ENCODE measurements around the gene FARS2.

The FARS2 gene

DNA sequence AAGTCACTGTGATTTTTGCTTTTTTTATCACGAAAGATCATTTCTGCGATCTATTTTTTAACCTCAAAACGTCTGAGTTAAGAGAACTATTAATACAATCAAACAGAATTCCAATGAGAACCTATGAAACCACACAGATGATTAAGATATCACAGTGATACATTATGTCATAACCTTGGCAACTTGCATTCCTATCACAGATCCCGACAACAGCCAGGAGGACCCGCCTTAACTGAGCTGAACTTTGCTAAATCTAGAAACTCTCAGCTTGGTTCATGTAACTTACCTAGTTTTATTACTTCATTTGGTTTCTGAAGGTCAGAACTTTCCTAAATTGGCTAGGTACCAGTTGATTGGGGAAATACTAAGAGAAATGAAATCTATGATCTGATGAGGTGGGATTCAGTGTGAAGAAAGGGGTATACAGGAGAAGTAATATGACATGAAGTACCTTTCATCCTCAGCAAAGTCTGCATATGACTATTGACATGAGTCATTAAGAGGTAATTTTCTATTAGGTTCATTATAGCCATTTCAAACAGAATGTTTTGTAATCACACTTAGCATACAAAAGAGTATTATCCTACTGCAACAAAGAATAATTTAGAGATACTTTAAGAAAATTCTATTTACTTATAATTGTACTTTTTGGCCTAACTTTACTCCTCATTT, 11.7 kb upstream of the FARS2 start:
- DNase-seq (ENCODE audit: low read depth in 2 of 2) = no peak

DNA sequence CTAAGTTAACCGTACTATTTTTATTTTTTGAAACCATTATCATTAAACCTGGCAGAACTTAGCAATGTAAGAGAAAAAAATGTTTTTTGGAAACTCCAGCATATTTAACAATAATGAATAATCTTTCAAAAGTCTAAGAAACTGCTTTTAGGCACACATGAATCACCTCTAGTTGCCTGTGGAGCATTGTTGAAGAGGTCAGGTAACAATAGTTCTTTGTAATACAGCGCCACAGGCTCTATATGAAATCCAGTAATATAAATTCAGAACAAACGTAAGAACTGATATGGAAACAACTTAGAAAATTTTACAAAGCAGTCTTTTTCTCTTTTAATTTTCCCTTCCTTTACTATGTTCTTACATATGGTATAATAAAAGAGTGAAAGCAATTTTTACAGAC, 10.9 kb upstream of the FARS2 start:
- DNase-seq (ENCODE audit: low read depth in 2 of 2) = no peak

DNA sequence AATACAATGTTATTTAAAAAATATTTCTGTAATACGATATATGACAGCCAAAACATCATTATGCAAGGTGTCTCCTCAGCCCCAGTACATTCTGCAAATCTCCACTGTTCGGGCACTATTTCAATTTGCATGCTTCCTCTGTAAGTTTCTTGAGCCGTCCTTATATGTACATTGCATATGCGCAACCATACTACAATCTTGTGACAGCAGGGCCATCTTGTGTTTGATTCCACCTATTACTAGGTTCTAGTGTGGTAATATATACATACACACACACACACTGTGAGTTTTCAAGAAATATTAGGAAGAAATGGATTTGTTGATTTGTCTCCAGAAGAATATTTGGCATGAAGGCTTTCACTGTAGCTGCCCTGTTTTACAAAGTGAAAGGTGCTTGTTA, 10.4 kb upstream of the FARS2 start:
- DNase-seq (ENCODE audit: low read depth in 2 of 2) = no peak

DNA sequence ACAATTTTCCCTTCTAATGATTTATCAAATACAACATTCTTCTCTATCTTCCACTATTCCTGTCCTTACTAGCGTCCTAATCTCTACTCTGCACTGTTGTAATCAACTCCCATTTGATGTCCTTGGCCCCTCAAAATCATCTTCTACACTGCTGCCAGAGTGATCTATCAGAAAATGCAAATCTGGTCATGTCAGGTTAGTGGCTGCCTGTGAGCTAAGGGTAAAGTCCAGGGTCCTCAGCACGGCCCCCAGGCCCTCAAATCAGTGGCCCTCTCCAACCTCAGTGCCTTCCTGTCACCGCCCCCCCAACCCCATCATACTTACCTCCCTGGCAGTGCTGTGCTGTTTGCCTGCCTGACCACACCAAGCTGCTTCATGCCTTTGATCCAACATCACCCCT, 4.4 kb upstream of the FARS2 start:
- DNase-seq (ENCODE audit: low read depth in 2 of 2) = no peak

DNA sequence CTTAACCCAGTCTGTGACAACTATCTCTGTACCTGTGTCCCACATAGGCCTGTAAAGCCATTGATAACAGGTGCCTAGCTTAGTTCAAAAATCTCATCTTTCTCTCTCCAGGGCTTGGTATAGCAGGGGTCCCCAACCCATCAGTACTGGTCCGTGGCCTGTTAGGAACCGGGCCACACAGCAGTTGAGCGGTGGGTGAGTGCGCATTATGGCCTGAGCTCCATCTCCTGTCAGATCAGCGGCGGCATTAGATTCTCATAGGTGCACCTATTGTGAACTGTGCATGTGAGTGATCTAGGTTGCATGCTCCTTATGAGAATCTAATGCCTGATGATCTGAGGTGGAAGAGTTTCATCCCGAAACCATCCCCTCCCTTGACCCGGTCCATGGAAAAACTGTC, 3.9 kb upstream of the FARS2 start:
- no peak for DNase-seq (ENCODE audit: low read depth in 2 of 2)

DNA sequence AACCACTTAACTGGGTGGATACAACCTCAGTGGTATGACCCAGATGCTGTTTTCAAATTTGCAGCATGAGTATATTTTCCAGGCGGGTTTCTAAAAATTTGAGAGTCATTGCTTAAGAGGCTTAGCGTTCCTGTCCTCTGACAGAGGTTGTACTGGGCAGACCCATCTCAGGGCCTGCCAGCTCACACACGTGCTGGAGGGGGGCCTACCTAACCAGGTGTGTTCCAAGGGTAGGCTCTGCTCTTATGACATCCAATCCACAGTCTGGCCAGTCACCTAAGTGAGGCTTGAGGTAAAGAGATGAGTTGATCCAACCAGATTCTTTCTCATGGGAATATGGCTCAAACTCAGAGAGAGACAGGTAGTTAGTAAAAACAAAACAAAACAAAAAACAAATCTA, 1.9 kb upstream of the FARS2 start:
- no peak for DNase-seq (ENCODE audit: low read depth in 2 of 2)

DNA sequence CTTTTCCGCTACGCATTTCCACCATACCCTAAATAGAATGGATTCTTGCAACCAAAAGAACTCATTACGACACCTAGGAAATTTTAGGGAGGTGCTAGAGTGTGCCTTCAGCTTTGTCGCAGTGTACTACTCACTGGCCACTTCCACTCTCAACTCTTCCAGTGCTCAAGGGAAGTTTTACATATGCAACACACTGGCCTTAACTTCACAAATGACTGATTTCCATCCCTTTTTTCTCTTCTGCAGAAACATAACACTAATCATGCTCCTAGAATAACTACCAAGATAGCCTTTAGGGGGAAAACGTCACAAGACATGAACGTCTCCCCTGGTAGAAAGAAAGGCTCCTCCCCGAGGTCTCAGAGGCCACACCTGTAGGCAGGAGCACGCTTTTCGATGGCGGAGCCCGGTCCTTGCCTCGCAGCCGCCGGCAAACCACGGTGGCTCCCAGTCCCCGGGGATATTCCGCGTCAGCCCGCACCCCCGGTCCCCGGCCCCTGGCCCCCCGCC, 1.1 kb upstream of the FARS2 start:
- DNase-seq (ENCODE audit: low read depth in 2 of 2) = peak; percentile 44 to 55

DNA sequence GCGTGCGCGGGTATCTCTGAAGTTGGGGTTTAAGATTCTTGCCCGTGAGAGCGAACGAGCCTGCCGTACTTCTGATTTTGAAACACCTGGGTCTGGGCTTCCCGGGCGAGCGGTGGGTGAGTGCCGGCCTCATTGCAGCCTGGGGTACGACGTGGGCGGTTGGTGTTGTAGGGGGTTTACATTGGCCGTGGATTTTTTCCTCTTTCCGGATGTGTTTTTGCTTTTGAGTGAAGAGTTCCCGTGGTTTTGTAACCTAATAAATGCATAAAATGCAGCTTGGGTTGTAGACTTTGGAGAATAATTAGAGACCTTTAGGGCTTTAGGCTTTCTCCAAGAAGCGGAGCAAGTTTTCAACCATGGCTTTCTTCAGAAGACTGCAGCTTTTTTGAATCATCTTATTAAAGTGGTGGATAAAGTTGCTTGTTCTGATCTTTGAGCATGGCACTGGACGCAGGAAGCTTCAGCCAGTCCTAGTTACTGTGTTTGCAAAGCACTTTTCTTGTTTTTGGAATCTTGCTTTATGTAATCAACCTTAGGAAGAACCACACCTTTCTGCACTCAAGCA, 314 bp downstream of the FARS2 start:
- no peak for DNase-seq (ENCODE audit: low read depth in 2 of 2)

DNA sequence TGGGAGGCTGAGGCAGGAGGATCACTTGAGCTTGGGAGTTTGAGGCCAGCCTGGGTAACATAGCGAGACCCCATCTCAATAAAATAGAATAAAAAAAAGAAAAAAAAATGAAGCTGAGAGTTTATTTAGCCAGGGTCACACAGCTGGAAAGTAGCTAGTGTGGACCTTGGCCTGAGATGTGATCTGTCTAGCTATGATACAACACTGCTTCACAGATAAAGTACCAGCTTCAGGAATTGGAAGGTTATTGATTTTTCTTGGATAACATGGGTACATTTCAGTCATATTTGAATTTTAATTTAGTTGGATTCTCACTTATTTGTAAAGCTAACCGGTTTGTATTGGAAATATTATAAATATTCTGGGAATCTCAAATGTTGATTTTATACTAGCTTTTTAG, 5.1 kb downstream of the FARS2 start:
- DNase-seq (ENCODE audit: low read depth in 2 of 2) = no peak

DNA sequence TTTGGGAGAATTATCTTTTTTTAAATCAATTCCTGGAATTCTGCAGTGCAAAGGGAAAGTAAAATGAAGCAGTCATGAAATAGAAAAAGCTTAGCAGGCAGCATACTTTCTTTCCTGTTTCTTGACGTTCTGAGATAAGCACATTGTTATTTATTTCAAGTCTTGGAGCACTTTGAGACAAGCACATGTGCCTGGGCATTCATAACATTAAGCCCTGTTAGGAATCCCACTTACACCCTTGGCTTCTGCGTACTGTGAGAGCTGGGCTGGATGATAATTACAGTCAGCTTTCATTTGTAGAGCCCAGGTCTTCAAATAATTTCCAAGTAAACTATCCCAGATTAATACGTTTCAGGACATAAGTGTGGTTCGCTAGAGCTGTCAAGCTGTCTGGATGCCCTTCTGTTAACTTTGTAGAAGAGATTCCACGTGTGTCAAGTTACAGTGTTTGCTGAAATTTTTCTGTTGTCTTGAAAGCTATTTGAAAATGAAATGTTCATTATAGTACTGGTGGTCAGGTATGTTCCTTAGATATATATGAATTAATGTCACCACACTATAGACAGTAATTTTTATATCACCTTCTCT, 8.9 kb downstream of the FARS2 start:
- DNase-seq (ENCODE audit: low read depth in 2 of 2) = no peak

DNA sequence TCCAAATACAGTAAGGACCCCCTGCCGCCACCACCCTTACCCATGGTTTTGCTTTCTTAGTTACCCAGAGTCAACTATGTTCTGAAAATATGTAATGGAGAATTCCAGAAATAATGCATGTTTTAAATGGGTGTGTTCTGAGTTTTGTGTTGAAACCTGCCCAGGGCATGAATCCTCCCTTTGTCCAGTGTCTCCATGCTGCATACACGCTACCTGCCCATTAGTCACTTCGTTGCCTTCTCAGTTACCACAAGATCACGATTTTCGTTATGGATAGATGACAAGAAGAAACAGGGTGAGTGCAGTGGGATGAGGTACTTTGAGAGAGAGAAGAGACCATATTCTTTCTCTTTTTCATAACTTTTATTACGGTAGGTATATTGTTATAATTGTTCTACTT, 10.6 kb downstream of the FARS2 start:
- no peak for DNase-seq (ENCODE audit: low read depth in 2 of 2)

DNA sequence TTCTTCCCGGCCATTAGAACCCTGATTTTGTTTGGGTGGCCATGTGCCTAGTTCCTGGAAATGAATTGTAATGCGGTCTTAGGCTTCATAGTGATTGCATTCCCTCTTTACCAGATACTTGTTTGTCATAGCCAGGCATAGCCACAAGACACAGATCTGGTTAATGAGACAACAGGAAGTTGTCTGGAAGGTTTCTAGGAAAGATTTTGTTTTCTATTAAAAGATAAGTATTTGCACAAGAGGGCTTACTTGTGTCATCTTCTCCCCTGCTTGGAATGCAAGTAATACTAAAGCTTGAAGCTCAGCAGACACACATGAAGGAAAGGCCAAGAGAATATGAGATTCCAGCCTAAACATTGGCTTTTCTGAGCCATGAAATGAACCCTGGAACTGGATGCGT, 12.9 kb downstream of the FARS2 start:
- no peak for DNase-seq (ENCODE audit: low read depth in 2 of 2)

DNA sequence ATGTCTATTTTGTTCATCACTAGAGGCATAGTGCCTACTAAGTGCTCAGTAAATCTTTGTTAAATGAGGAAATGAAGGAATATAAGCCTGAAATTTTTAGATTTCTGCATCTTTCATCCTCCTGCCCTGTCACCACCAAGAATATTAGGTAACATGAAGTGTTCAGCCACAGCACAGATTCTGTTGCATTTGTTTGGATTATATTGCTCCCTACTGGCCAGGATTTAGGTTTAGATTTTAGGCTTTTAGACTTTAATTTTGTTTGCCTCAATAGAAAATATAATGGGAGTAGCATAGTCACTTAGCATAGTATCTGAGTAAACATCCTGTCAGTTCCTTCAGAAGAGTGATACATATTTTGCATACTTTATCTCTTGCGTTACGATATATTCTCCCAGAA, 14.2 kb downstream of the FARS2 start:
- DNase-seq (ENCODE audit: low read depth in 2 of 2) = no peak

DNA sequence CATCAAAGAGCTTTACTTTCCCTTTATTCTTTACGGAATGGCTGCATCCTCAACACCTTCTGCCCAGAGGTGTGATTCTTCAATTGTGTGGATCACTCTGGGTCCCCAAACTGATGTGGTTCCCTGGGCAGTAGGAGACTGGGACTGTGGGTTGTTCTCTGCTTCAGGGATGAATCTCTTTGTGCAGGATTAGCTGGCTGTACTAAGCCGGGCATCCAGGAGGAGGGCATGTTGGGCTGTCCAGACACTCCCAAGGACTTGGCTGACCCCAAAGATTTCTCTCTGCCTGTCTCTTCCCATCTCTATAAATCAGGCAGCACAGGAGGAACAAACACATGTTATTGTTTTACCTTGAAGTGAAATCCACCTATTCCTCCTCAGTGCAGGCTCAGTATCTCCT, 15.3 kb downstream of the FARS2 start:
- DNase-seq (ENCODE audit: low read depth in 2 of 2) = no peak

DNA sequence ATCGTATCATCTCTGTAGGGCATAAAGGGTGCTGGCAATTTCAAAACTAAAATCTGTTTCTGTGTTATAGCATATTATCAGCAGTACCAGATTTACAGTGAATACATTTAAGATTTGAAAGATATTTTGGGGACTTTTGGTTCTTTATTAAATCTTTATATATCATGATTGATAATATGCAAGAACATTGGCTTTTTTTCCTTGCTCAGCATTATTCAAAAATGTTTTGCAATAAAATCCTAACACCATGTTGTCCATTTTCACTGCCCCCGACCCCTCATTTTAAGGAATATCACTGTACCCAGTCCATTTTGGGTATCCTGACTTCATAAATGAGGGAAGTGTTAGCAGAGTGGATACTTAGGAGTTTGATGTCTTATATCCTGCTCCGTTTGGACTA, 16.3 kb downstream of the FARS2 start:
- DNase-seq (ENCODE audit: low read depth in 2 of 2) = no peak

DNA sequence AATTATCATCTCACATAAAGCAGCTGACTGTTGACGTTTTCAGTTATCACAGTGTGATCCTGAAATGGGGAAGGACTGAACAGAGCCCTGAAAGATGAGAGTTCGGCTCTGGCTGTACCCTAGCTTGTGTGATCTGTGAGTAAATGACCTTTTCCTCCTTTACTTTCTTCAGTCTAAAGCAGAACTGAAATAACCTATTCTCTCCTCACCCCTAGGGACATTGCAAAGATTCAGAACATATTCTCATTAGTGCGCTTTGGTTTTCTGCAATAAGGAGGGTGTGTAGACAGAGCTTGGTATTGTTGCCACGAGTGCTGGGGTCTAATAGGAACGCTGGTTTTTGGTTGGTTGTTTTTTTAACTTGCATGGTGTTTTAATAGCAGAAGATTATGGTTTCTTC, 16.7 kb downstream of the FARS2 start:
- DNase-seq (ENCODE audit: low read depth in 2 of 2) = no peak

DNA sequence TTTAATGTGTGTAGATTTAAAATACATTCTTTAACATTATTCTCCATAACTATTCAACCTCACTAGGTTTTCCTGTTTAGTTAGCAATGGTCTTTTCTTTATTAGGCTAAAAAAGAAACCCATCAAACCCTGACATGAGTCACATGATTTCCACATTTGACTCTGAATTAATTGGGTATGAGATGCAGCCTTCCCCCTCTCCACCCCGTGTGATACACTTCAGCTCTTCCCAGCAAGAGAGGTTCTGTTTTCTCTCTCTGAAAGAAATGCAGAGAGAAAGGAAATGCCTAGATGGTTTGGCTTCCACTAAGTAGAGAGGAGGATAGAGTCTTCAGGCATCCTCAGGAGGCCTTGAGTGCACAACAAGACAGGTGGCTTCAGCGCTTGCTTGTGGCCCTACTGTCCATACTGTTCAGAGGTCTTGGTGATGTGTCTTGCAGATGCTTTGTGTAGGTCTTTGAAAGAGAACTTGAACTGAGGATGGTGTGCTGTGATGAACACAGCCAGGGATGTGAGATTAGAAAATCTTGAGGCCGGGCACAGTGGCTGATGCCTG, 17.3 kb downstream of the FARS2 start:
- no peak for DNase-seq (ENCODE audit: low read depth in 2 of 2)

DNA sequence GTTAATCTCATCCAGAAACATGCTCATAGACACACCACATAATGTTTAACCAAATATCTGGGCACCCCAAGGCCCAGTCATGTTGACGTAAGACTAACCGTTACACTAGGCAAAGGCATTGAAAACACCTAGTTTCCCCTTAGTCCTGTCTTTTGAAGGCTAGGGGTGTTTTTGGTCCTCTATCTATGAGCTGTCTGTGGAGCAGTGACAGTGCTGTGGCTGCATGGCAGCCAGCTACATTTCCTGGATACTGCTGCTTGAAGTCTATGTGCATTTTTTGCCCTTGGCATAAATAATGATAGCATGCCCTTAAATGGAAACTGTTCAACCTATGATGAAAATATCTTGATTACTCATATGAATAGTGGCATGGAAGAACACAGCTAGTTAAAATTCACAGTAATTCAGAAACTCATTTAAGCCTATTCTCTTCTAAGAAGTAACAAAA, 18.6 kb downstream of the FARS2 start:
- DNase-seq (ENCODE audit: low read depth in 2 of 2) = peak in 1 of 2 donors; percentile 15

DNA sequence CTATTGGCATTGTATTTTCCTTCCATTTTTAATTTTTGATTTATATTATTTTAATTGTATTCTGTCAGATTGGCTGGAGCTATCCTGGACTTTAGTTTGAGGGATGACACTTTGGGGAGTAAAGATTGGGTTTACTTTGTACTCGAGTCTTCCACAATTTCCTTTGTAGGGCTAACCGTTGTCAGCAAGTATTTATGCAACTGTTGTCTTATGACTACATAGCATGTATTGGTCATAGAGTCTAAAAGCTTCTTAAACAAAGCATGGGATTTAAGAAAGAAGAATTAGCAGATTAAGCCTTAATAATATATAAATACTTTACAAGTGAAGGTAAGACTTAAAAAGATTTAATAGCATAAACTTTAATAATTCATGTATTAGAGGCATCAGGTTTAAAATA, 19.6 kb downstream of the FARS2 start:
- no peak for DNase-seq (ENCODE audit: low read depth in 2 of 2)

DNA sequence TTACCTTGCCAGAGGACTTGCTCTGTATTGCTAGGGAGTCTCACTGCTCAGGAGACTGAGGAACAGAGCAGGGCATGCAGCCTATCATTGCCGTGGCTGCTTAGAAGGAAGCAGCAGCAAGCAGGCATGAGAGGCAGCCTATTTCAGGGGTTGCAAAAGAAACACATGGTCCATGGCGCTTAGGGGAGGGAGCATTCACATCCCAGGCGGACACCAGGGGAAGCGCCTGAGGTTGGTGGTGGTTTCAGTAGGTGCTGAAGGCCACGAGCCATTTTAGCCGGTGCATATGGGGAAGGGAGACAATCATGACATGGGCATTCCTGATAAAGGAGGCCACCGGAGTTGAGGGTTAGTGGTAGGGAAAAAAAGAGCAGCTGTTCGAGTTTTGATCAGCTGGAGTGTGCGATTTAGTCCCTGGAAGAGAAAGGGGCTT, 20.9 kb downstream of the FARS2 start:
- no peak for DNase-seq (ENCODE audit: low read depth in 2 of 2)

DNA sequence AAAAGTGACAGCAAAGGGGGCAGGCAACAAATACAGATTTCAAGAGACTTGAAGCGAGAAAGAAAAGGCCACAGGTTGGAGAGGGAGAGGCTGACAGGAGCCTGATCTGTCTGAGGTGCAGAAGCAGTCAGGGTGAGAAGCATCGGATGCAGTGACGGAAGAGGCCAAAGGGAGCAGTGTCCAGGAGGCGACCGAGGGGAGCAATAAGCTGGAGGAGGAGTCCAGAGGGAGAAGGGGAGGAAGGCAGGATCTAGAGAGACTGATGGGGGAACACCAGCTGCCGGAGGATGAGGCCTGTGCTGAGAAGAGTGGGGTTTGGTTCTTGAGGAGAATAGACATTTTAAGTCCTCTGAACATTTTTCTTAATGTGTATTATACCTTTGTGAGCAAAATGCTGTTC, 23.8 kb downstream of the FARS2 start:
- no peak for DNase-seq (ENCODE audit: low read depth in 2 of 2)

DNA sequence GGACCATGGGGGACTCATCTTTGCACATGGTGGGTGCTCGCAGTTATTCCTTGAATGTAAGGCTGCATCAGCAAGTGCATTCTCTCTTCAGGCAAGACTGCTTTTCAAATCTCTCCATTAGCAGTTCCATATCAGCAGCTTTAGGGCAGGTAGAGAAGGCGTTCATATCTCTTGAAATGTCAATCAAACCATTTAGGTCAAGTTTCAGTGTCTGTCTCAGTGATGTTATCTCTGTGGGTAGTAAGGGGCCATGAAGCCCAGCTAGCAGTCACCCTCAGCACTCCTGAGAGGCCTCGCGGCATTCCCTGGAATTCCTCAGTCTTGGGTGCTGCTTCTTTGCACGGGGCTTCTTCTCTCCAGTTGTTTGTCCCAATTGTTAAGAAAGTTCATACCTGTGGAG, 24.2 kb downstream of the FARS2 start:
- DNase-seq (ENCODE audit: low read depth in 2 of 2) = no peak

DNA sequence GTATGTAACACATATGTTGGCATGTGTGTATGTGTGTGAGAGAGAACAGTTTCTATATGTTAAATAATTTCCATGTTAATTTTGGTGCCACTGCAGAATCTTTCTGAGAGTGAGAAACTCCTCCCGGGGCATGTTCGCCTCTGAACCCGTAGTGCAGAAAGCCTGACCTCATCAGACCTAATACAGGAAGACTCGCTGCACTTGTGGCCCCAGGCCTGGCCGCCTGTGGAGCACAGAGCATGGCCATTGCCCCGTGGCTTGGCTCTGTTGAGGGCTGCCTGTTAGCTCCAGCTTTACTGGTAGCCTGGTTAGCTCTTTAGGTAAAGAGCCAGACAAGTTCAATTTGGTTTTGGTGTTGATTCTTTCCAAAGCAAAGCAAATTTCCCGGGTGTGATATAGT, 25.5 kb downstream of the FARS2 start:
- DNase-seq (ENCODE audit: low read depth in 2 of 2) = no peak
